Muscle layer of colon (tissue), 2 donors: ENCODE data around the gene ATP12A.
"Not testable (repeated sequence)": the region's sequence is repeated elsewhere in the genome, so short reads cannot be mapped to it uniquely, and the experiment has no call there.

Experiments
- H3K27ac ChIP-seq: one replicate; pipeline ENCODE4 v1.7.0; 2013; ENCODE audit warnings: low read depth, mild to moderate bottlenecking, low read length, moderate library complexity
- H3K27me3 ChIP-seq, 2 donors: one replicate each; pipeline ENCODE4 v1.7.0; 2013; ENCODE audit warnings: low read length in 2 of 2, mild to moderate bottlenecking in 2 of 2; ENCODE audit not compliant: insufficient read depth in 2 of 2, control insufficient read depth in 1 of 2
- H3K36me3 ChIP-seq: one replicate; pipeline ENCODE4 v1.7.0; 2013; ENCODE audit warnings: mild to moderate bottlenecking, low read length; ENCODE audit not compliant: insufficient read depth
- H3K4me1 ChIP-seq: one replicate; pipeline ENCODE4 v1.7.0; 2013; ENCODE audit warnings: mild to moderate bottlenecking, low read length; ENCODE audit not compliant: insufficient read depth
- H3K4me3 ChIP-seq, 2 donors: one replicate each; pipeline ENCODE4 v1.7.0; 2013; ENCODE audit warnings: low read length in 2 of 2, low read depth in 1 of 2, mild to moderate bottlenecking in 1 of 2, moderate library complexity in 1 of 2
- H3K9ac ChIP-seq: one replicate; pipeline ENCODE4 v1.7.0; 2013; ENCODE audit warnings: low read length
- H3K9me3 ChIP-seq: one replicate; pipeline ENCODE4 v1.7.0; 2013; ENCODE audit warnings: mild to moderate bottlenecking, low read length
- donor health status: abdominal sarcoma.
- donor health status: Adenocarcinoma of cecum.

The ATP12A gene

DNA sequence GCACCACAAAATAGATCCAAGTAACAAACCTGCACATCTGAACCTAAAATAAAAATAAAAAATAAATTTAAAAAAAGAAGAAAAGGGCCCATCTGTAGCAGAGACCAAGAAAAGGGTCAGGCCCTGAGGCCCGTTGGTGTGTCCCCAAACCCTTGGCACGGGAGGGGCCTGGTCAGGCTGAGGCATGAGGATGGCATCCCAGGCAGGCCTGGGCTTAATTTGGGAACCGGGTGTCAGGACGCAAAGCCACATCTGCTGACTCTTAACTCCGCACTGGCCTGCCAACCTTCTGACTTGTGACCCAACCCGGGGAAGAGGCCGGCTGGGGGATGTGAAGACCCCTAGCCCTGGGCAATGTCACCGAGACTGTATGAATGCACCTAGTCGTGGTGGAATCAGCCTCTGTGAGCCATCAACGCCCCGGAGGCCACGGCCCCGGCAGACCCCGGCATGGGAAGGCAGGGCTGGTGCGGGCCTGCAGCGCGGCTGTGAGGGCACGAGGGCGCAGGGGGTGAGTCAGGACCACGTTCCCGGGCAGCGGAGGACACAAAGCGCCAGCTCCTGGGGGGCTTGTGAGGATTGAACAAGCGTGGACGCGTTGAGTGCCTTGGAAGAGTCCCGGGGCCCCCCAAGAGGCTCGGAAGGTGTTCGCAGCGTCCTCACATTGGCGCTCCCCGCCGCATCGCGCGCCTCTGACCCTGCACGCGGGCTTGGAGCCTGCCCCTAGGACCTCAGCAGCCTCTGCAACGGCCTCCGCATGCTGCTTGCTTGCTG, 38.2 kb downstream of the ATP12A start:
- Histone ChIP-seq H3K9ac (no peak overlapping the region), H3K36me3 (no peaks in the 10 kb centered on the region), H3K9me3 (no peaks in the 10 kb centered on the region), H3K27ac (no peak overlapping the region), H3K4me3 (no peak overlapping the region), H3K27me3 (no peaks in the 10 kb centered on the region), H3K4me1 (no peaks in the 10 kb centered on the region)

DNA sequence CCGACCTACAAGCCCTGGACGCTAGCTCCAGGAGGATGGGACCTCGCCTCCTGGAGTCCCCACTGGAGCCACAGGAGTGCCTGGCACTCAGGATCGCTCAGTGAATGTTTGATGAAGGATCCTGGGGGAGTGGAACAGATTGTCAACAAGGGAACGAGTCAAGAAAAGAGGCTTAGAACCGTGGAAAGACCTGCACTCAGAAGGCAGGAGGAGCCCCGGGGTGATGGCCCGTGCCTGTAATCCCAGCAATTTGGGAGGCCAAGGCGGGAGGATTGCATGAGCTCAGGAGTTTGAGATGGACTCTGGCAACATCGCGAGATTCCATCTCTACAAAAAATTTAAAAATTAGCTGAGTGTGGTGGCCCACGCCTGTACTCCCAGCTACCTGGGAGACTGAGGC, 38.9 kb downstream of the ATP12A start:
- Histone ChIP-seq H3K27ac (no peak overlapping the region), H3K9ac (no peak overlapping the region), H3K36me3 (no peaks in the 10 kb centered on the region), H3K4me1 (no peaks in the 10 kb centered on the region), H3K27me3 (no peaks in the 10 kb centered on the region), H3K9me3 (no peaks in the 10 kb centered on the region), H3K4me3 (no peak overlapping the region)

DNA sequence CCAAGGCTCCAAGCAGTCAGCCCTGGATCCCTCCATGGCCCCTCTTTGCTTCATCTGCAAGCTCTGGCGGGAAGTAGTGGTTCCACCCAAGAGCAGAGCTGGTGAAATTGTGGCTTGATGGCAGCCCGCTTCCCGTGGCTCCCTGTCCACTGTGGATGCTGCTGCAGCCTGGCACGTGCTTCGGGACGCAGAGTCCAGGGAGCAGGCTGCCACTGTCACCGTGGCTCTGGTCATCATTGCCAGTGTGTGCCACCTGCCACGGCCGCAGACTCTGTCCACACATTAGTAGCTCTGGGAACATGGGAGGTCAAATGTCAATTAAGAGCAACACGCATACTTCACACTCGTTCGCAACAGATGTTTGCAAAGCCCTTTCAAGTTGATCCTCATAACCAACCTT, 43.0 kb downstream of the ATP12A start:
- Histone ChIP-seq H3K9me3 (no peaks in the 10 kb centered on the region), H3K36me3 (no peaks in the 10 kb centered on the region), H3K4me3 (no peak overlapping the region), H3K27me3 (no peaks in the 10 kb centered on the region), H3K27ac (no peak overlapping the region), H3K4me1 (no peaks in the 10 kb centered on the region), H3K9ac (no peak overlapping the region)

DNA sequence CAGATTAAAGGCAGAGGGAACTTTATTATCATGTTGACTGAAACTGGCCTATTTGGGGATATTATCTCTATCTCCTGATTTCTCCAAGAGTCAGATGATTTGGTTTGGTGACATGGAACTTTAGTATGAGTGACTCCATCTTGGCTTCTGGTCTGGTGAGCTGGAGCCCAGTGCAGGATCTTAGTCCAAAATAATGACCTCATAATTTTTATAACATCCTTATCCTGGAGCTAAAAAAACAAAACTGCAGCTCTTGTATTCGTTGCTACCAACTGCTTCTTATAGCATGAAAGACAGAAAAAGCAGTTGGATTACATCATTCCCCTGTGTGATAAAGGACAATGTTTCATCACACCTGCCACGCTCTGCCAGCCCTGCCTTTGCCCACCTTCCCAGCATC, 44.5 kb downstream of the ATP12A start:
- Histone ChIP-seq H3K27me3 (no peaks in the 10 kb centered on the region), H3K9ac (no peak overlapping the region), H3K4me3 (no peak overlapping the region), H3K36me3 (no peaks in the 10 kb centered on the region), H3K4me1 (no peaks in the 10 kb centered on the region), H3K27ac (no peak overlapping the region), H3K9me3 (no peaks in the 10 kb centered on the region)

DNA sequence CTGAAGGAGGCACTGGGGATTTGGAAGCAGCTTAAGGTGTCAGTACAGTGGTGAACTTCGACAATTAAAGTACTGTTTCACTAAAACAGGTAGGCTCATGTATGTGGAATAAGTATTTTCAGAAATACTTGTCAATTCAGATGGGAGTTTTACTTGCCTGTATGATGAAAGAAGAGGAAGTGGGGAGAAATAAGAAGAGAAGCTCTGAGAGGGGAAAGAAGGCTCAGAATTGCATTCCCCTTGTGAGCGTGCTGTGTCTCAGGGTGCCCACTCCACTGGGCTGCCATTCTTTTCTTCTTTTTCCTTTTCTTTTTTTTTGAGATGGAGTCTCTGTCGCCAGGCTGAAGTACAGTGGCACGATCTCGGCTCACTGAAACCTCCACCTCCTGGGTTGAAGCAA, 45.2 kb downstream of the ATP12A start:
- no peaks in the 10 kb centered on the region for H3K4me1 ChIP-seq
- no peak overlapping the region for H3K4me3 ChIP-seq
- H3K9ac ChIP-seq: no peak overlapping the region
- no peaks in the 10 kb centered on the region for H3K27me3 ChIP-seq
- H3K27ac ChIP-seq: no peak overlapping the region
- no peaks in the 10 kb centered on the region for H3K36me3 ChIP-seq
- H3K9me3 ChIP-seq: no peaks in the 10 kb centered on the region

DNA sequence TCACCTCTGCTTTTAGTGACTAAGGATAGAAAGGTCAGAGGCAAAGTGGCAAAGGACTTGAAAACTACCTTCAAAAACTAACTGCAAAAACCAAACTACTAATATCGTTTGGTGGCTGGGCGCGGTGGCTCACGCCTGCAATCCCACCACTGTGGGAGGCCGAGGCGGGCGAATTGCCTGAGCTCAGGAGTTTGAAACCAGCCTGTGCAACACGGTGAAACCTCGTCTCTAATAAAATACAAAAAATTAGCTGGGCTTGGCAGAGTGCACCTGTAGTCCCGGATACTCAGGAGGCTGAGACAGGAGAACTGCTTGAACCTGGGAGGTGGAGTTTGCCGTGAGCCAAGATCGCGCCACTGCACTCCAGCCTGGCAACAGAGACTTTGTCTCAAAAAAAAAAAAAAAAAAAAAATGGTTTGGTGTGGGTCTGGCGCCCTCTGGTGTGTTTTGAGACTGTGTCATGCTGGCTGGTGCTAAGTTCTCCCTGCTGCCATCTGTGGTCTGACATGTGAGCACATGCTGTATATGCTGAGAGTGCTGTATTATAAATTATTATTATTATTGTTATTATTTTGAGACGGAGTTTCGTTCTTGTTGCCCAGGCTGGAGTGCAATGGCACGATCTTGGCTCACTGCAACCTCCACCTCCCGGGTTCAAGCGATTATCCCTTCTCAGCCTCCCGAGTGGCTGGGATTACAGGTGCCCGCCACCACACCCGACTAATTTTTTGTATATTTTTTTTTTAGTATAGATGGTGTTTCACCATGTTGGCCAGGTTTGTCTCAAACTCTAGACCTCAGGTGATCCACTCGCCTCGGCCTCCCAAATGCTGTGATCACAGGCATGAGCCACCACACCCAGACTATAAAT, 47.8 kb downstream of the ATP12A start:
- Histone ChIP-seq H3K36me3 (no peaks in the 10 kb centered on the region), H3K9me3 (no peaks in the 10 kb centered on the region), H3K27ac (no peak overlapping the region), H3K9ac (no peak overlapping the region), H3K4me1 (no peaks in the 10 kb centered on the region), H3K27me3 (no peaks in the 10 kb centered on the region), H3K4me3 (no peak overlapping the region)

DNA sequence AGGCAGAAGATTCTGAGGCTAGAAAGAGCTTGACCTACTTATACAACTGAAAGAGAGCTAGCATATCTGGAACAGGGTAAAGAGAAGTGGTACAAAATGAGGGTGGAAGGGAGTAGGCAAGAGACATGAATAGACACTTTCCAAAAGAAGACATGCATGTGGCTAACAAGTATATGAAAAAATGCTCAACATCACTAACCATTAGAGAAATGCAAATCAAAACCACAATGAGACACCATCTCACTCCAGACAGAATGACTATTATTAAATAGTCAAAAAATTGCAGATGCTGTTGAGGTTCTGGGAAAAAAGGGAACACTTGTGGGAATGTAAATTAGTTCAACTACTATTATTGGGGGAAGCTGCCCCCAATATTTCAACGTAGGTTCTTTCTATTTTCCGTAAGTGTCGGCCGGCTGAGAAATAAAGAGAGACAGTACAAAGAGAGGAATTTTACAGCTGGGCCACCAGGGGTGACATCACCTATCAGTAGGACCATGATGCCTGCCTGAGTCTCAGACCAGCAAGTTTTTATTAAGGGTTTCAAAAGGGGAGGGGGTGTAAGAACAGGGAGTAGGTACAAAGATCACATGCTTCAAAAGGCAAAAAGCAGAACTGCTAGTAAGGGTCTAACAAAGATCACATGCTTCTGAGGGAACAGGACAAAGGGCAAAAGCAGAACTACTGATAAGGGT, 50.8 kb downstream of the ATP12A start:
- not testable (repeated sequence) for H3K9me3 ChIP-seq, H3K4me1 ChIP-seq

DNA sequence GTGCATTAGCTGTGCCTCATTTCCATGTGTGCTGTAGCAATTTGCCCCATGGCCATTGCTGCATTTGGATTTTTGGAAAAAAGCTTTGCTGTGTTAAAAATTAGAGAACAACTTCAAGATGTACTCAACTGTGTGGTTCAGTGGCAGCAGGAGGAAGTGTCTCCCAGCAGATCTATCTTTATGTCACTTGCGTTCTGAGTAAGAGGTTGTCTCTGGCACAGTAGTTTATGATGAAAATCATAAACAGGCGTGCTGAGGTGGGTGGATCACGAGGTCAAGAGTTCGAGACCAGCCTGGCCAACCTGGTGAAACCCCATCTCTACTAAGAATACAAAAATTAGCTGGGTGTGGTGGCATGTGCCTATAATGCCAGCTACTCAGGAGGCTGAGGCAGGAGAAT, 54.7 kb downstream of the ATP12A start:
- no peaks in the 10 kb centered on the region for H3K9me3 ChIP-seq
- no peaks in the 10 kb centered on the region for H3K36me3 ChIP-seq
- H3K9ac ChIP-seq: no peak overlapping the region
- H3K27ac ChIP-seq: no peak overlapping the region
- H3K4me1 ChIP-seq: no peaks in the 10 kb centered on the region
- no peak overlapping the region for H3K4me3 ChIP-seq
- no peaks in the 10 kb centered on the region for H3K27me3 ChIP-seq

More for the DNA sequence above, 50.8 kb downstream of the ATP12A start:
- not testable (repeated sequence) for H3K27ac ChIP-seq, H3K36me3 ChIP-seq, H3K27me3 ChIP-seq, H3K4me3 ChIP-seq, H3K9ac ChIP-seq

DNA sequence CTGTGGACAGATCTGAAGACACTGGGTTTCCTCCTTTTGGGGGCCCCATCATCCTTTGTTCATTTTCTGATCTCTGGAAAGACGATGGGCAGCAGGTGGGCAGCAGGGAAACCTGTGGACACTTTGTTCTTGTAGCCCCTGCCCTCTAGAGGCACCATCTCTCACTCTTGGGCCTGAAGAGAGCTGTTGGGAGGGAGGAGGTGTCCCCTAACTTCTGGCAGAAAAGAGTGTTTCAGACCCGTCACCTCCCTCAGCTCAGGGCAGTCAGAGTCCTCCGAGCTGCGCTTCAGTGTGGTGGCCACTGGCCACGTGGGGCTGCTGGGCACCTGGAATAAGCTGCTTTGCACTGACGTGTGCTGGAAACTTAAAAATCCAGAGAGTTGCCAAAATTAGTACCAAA, 56.8 kb downstream of the ATP12A start:
- Histone ChIP-seq H3K4me1 (no peaks in the 10 kb centered on the region), H3K4me3 (no peak overlapping the region), H3K27ac (no peak overlapping the region), H3K36me3 (no peaks in the 10 kb centered on the region), H3K9ac (no peak overlapping the region), H3K9me3 (no peaks in the 10 kb centered on the region), H3K27me3 (no peaks in the 10 kb centered on the region)

DNA sequence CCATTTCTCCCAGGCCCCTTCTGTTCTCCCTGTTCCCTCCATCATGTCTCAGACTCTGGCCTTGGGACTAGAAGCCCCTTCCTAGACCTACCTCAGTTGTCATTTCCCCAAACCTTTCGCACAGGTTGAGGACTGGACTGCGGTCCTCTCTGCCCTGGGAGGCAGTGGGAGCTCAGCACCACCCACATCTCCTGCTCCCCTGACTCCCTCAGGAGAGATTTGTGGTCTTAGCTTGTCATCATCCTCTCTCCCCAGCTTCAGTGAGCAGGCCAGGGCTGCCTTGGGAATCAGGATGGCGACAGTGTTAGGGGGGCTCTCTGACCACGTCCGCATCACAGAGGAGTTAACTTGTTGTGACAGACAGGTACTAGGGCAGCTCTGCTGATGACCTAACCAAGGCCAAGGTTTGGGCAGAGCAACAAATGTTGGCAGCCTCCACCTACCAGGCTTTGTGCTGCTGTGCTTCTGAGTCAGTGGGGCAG, 58.2 kb downstream of the ATP12A start:
- H3K9ac ChIP-seq: no peak overlapping the region
- H3K4me1 ChIP-seq: no peaks in the 10 kb centered on the region
- no peaks in the 10 kb centered on the region for H3K36me3 ChIP-seq
- no peaks in the 10 kb centered on the region for H3K27me3 ChIP-seq
- H3K27ac ChIP-seq: no peak overlapping the region
- H3K4me3 ChIP-seq: no peak overlapping the region
- no peaks in the 10 kb centered on the region for H3K9me3 ChIP-seq
